ENCODE data around the gene MAST4.

Gene MAST4

GRCh38 chr5:66897356-66897755 lies 301.2 kb downstream of the MAST4 start:
- in situ Hi-C loops (cut with HindIII; ENCODE audit: low pct_ligation_motif_present, low pct_unique_long_range_greater_than_20kb, low sequenced_read_pairs), result no loop called here
- no peak for DNase-seq

GRCh38 chr5:66898241-66898995 lies 302.2 kb downstream of the MAST4 start:
- in situ Hi-C loops (cut with HindIII; ENCODE audit: low pct_ligation_motif_present, low pct_unique_long_range_greater_than_20kb, low sequenced_read_pairs), result no loop called here
- DNase-seq, result no peak

- in situ Hi-C loops (cut with HindIII; ENCODE audit: low pct_ligation_motif_present, low pct_unique_long_range_greater_than_20kb, low sequenced_read_pairs), result no loop called here
- no peak for DNase-seq
Measured at GRCh38 chr5:66903218-66903617, 307.0 kb downstream of the MAST4 start.

GRCh38 chr5:66903709-66904108 lies 307.5 kb downstream of the MAST4 start:
- DNase-seq, result no peak
- in situ Hi-C loops (cut with HindIII; ENCODE audit: low pct_ligation_motif_present, low pct_unique_long_range_greater_than_20kb, low sequenced_read_pairs), result no loop called here

- DNase-seq, result no peak
- in situ Hi-C loops (cut with HindIII; ENCODE audit: low pct_ligation_motif_present, low pct_unique_long_range_greater_than_20kb, low sequenced_read_pairs), result no loop called here
Measured at GRCh38 chr5:66904189-66904588, 308.0 kb downstream of the MAST4 start.

GRCh38 chr5:66906021-66906420 lies 309.8 kb downstream of the MAST4 start:
- in situ Hi-C loops (cut with HindIII; ENCODE audit: low pct_ligation_motif_present, low pct_unique_long_range_greater_than_20kb, low sequenced_read_pairs), result no loop called here
- DNase-seq, result no peak

- DNase-seq, result no peak
- in situ Hi-C loops (cut with HindIII; ENCODE audit: low pct_ligation_motif_present, low pct_unique_long_range_greater_than_20kb, low sequenced_read_pairs), result no loop called here
Measured at GRCh38 chr5:66908230-66908629, 312.0 kb downstream of the MAST4 start.

GRCh38 chr5:66909364-66909763 lies 313.2 kb downstream of the MAST4 start:
- no peak for DNase-seq
- in situ Hi-C loops (cut with HindIII; ENCODE audit: low pct_ligation_motif_present, low pct_unique_long_range_greater_than_20kb, low sequenced_read_pairs), result no loop called here

- no peak for DNase-seq
- in situ Hi-C loops (cut with HindIII; ENCODE audit: low pct_ligation_motif_present, low pct_unique_long_range_greater_than_20kb, low sequenced_read_pairs), result no loop called here
Measured at GRCh38 chr5:66912787-66913186, 316.6 kb downstream of the MAST4 start.

GRCh38 chr5:66915531-66915930 lies 319.3 kb downstream of the MAST4 start:
- no peak for DNase-seq
- in situ Hi-C loops (cut with HindIII; ENCODE audit: low pct_ligation_motif_present, low pct_unique_long_range_greater_than_20kb, low sequenced_read_pairs), result no loop called here

GRCh38 chr5:66922881-66923280 lies 326.7 kb downstream of the MAST4 start:
- in situ Hi-C loops (cut with HindIII; ENCODE audit: low pct_ligation_motif_present, low pct_unique_long_range_greater_than_20kb, low sequenced_read_pairs), result no loop called here

GRCh38 chr5:66923457-66923856 lies 327.3 kb downstream of the MAST4 start:
- in situ Hi-C loops (cut with HindIII; ENCODE audit: low pct_ligation_motif_present, low pct_unique_long_range_greater_than_20kb, low sequenced_read_pairs), result no loop called here
- DNase-seq, result no peak

More at GRCh38 chr5:66922881-66923280, 326.7 kb downstream of the MAST4 start:
- DNase-seq, result no peak

- DNase-seq, result no peak
- in situ Hi-C loops (cut with HindIII; ENCODE audit: low pct_ligation_motif_present, low pct_unique_long_range_greater_than_20kb, low sequenced_read_pairs), result no loop called here
Measured at GRCh38 chr5:66923922-66924321, 327.7 kb downstream of the MAST4 start.

- in situ Hi-C loops (cut with HindIII; ENCODE audit: low pct_ligation_motif_present, low pct_unique_long_range_greater_than_20kb, low sequenced_read_pairs), result no loop called here
- no peak for DNase-seq
Measured at GRCh38 chr5:66927140-66927539, 330.9 kb downstream of the MAST4 start.

- no peak for DNase-seq
Measured at GRCh38 chr5:66929281-66929680, 333.1 kb downstream of the MAST4 start.

GRCh38 chr5:66929995-66930394 lies 333.8 kb downstream of the MAST4 start:
- in situ Hi-C loops (cut with HindIII; ENCODE audit: low pct_ligation_motif_present, low pct_unique_long_range_greater_than_20kb, low sequenced_read_pairs), result no loop called here

More at GRCh38 chr5:66929281-66929680, 333.1 kb downstream of the MAST4 start:
- in situ Hi-C loops (cut with HindIII; ENCODE audit: low pct_ligation_motif_present, low pct_unique_long_range_greater_than_20kb, low sequenced_read_pairs), result no loop called here

GRCh38 chr5:66931651-66932050 lies 335.5 kb downstream of the MAST4 start:
- in situ Hi-C loops (cut with HindIII; ENCODE audit: low pct_ligation_motif_present, low pct_unique_long_range_greater_than_20kb, low sequenced_read_pairs), result no loop called here
- DNase-seq, result no peak

More at GRCh38 chr5:66929995-66930394, 333.8 kb downstream of the MAST4 start:
- no peak for DNase-seq

- no peak for DNase-seq
- in situ Hi-C loops (cut with HindIII; ENCODE audit: low pct_ligation_motif_present, low pct_unique_long_range_greater_than_20kb, low sequenced_read_pairs), result no loop called here
Measured at GRCh38 chr5:66932457-66932856, 336.3 kb downstream of the MAST4 start.

GRCh38 chr5:66933066-66933465 lies 336.9 kb downstream of the MAST4 start:
- in situ Hi-C loops (cut with HindIII; ENCODE audit: low pct_ligation_motif_present, low pct_unique_long_range_greater_than_20kb, low sequenced_read_pairs), result no loop called here
- DNase-seq, result no peak

- no peak for DNase-seq
- in situ Hi-C loops (cut with HindIII; ENCODE audit: low pct_ligation_motif_present, low pct_unique_long_range_greater_than_20kb, low sequenced_read_pairs), result no loop called here
Measured at GRCh38 chr5:66939094-66939493, 342.9 kb downstream of the MAST4 start.
